ENCODE measurements around the gene PCSK4.
"Not testable (repeated sequence)": the region's sequence is repeated elsewhere in the genome, so short reads cannot be mapped to it uniquely, and the experiment has no call there.

Gene PCSK4

DNA sequence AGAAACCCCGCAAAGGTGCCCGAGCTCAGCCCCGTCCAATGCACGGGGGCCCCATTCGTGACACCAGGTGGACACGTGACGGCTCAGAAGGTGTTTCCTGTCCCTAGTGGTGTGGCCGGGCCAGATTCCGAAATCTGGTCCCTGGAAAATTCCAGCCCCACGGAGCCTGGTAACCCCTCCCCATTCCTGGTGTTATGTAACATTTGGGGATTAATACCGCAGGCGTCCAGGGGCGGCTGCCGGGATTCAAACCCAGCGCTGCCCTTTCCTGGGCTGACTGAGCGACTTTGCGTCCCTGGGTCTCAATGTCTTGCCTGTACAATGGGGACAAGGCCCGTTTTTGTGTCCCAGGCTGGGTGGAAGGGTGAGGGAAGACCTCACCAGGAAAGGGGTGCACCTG lies 32.7 kb upstream of the PCSK4 start:
- FAIRE-seq (no peak), DNase-seq (ENCODE audit: extremely low spot score, insufficient read length, low read depth) (no peak)

DNA sequence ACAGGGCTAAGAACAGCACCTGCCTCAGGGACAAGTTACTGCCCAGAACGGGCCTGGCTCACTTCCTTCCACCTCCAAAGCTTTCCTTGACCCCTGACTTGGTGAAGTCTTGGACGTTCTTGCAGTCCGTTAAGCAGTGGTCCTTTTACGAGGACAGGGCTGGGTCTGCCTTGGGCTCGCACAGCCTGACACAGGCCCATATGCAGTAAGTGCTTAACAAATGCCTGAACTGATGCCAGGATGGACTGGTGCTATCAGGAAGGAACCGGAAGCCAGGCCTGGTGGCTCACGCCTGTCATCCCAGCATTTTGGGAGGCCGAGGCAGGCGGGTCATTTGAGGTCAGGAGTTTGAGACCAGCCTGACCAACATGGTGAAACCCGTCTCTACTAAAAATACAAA lies 31.9 kb upstream of the PCSK4 start:
- no peak for DNase-seq (ENCODE audit: extremely low spot score, insufficient read length, low read depth)
- FAIRE-seq, result no peak

DNA sequence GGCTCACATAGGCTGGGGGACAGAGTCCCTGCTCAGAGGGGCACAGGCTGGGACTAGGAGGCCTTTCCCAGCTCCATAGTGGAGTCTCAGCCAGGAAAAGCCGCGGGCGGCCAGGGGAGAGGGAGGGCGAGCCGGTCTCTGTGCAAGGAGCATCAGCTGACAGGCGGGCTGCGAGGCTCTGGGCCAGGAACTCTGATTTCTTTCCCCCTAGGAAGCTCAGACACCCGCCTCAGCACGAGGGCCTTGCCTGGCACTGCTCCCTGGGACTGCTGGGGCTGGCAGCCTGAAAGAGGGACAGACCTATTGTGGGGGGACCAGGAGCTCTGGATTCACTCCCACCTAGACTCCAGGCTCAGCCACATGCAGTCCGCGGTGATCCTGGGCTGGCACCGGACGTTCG lies 31.5 kb upstream of the PCSK4 start:
- DNase-seq (ENCODE audit: extremely low spot score, insufficient read length, low read depth) (no peak), FAIRE-seq (no peak)

DNA sequence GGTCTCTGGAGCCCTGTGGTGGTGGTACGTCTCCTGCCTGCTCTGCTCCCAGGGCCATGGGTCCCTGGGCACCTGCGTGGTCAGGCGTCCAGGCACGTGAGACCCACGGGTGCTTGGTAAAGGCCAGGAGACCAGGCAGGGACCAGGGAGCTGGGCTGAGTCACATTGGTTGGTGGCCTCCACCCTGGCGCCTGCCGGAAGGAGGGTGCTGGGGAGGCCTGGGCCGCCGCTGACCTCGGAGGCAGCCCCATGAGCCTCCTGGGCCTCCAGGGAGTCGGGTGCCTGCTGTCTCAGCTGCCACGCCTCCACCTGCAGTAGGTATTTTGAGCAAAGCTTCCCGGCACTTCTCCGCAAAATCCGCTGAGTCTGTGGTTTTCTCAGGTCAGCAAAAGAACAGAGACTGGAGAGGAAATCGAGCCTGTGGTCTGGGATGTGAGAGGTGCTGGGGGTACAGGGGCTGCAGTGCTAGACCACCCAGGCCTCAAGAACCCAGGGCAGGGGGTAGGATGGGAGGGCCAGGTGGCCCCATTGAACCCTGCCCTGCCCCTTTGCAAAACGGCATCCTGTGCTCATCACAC lies 30.1 kb upstream of the PCSK4 start:
- DNase-seq (ENCODE audit: extremely low spot score, insufficient read length, low read depth), result no peak
- no peak for FAIRE-seq

DNA sequence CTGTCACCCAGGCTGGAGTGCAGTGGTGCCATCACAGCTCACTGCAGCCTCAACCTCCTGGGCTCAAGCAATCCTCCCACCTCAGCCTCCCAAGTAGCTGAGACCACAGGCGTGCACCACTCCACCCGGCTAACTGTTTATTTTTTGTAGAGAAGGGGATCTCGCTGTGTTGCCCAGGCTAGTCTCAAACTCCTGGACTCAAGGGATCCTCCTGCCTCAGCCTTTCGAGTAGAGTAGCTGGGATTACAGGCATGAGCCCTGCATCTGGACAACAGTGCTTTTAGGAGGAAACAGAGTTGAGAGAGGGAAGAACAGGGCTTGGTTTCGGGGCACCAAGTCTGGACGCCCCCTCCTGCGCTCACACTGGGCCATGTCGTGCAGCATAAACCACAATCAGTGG lies 29.7 kb upstream of the PCSK4 start:
- FAIRE-seq; DNase-seq (ENCODE audit: extremely low spot score, insufficient read length, low read depth): not testable (repeated sequence)

DNA sequence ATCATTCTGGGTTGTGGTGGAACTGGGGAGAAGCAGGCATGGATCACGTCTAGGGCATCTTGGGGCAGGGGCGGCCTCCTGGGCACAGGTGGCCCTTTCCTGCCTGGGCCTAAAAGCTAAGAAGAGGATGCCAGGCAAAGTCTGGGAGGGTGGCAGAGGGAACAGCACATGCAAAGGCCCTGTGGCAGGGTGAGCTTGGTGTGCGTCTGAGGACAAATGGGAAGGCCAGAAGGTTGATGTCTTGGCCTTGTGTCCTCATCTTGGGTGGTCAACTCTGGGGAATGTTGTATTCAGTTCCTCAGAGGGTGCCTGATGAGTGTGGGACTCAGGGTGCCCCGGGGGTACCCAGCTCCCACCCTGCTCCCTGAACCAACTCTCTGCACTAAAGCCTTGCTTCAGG lies 28.3 kb upstream of the PCSK4 start:
- FAIRE-seq, result no peak
- DNase-seq (ENCODE audit: extremely low spot score, insufficient read length, low read depth), result no peak

DNA sequence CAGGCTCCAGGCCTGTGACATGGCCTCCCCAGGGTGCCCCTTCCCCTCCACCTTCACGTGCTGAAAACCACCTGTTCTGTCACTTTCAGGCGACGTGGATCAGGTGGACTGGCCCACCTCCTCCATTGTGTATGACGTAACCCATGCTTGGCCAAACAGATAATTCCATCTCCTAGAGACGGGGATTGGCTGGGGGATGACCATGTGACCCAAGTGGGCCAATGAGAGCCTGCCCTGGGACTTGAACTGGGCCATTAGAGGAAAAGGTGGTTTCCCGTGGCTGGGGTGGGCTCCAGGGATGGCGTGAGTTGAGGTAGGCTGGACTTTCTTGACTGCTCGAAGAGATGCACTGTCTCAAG lies 26.2 kb upstream of the PCSK4 start:
- no peak for FAIRE-seq
- no peak for DNase-seq (ENCODE audit: extremely low spot score, insufficient read length, low read depth)

DNA sequence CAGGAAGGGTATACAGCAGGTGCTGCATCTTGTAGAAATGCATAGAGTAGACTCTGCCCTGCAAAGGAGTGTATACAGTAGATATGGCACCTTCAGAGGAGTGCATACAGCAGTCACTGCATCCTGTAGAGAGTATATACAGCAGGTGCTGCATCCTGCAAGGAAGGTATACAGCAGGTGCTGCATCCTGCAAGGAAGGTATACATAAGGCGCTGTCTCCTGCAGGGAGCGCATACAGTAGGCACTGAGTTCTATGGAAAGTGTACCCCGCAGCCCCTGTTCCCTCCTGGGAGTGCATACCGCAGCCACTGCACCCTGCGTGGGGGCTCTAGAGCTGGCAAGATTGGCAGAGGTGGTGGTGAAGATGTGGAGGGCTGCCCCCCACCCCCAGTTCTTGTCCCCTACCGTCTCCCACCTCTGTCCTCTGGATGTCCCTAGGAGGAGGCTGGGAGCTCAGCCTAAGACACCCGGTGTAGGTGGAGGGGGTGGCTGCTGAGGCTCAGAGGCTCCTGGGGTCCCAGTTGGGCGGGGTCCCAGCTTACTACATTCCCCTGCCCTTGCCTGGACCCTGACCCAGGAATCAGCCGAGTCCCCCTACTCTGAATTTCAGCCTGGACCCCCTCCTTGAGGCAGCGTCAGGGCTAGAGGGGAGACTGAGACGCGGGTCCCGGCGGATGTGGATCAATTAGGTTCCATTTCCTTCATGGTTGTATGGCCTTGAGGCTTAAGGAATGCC lies 25.0 kb upstream of the PCSK4 start:
- FAIRE-seq (no peak), DNase-seq (ENCODE audit: extremely low spot score, insufficient read length, low read depth) (no peak)

DNA sequence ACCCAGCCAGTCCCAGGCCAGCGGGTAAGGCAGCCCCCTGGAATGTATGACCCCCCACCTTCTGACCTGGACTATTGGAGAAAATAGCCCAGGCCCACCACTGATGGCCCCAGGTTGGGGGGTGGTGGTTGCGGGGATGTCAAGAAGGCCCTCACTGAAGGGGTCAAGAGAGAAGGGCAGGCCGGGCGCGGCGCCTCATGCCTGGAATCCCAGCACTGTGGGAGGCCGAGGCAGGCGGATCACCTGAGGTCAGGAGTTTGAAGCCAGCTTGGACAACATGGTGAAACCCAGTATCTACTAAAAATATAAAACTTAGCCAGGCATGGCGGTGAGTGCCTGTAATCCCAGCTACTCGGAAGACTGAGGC lies 24.1 kb upstream of the PCSK4 start:
- DNase-seq (ENCODE audit: extremely low spot score, insufficient read length, low read depth) (no peak), FAIRE-seq (no peak)

DNA sequence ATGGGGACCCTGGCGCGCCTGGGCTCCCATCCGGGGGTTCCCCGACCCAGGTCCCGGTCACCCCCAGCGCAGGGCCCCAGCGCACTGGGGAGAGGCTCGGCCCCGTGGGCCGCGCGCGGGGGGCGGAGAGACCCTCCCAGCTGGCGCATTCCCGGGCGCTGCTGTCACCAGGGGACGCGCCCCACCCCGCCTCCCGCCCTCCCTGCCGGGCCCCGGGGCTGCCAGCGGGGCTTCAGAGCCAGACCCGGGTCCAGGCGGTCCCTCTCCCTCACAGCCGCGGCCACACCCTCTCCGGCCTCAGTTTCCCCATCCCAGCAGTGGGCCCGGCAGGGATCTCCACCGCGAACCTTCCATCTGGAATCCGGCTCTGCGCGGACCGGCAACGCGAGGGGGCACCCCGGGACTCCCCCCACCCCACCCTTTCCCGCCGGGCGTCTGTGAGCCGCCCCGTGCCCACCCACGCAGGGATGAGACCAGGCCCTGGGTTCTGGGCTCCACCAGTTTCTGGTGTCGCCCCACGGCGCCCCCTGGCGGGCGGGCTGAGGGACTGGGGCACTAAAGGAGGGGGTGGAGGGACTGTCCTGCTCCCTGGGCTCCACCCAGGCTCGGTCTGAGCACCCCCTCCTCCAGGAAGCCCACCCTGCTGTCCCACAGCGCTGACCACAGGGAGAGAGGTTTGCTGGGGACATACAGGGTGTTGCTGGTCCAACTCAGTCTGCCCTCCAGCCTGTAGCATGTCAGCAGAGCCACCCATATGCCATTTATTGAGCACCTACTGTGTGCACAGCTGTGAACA lies 23.5 kb upstream of the PCSK4 start:
- no peak for DNase-seq (ENCODE audit: extremely low spot score, insufficient read length, low read depth)
- no peak for FAIRE-seq

DNA sequence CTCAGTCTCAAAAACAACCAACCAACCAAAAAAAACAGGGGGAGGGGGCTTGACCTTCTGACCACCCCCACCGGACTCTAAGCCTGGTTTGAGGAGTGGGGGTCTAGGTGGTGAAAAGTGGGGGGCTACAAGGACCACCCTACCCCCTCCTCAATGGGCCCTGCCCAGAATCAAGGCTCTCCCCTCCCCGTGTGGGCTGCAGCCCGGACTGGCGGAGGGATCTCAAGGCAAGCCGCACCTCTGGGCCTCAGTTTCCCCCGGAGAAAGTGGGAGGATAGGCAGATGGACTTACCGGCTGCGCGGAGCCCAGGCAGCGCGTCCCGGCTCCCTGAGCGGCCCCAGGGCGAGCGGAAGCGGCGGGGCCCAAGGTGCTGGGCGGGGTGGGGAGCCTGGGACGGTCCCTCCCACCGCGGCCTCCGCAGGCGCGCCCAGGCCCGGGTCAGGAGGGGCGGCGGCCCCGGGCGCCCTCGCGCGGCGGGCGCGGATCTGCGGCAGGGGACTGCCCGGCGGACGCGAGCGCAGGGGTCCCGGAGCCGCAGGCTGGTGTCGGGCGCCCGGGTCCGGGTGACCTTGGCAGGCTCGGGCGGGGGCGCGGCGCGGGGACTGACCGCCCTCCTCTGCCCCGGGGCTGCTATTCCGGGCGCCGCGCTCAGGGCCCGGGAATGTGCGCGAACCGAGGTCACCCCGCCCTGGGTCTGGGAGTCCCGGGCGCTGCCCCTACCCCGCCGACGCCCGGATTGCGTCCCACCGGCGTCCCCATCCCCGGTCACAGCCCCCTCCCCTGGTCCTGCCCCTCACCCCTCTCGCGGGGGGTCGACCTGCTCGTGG lies 22.7 kb upstream of the PCSK4 start, which contains the start of gene ADAMTSL5:
ADAMTSL5 (minus strand) TSS at position 349 of the 828 bp plus-strand sequence. CDS start 2,076 bp downstream, outside the sequence.
- DNase-seq (ENCODE audit: extremely low spot score, insufficient read length, low read depth), result peak; percentile 64
- peak; percentile 48 for FAIRE-seq

DNA sequence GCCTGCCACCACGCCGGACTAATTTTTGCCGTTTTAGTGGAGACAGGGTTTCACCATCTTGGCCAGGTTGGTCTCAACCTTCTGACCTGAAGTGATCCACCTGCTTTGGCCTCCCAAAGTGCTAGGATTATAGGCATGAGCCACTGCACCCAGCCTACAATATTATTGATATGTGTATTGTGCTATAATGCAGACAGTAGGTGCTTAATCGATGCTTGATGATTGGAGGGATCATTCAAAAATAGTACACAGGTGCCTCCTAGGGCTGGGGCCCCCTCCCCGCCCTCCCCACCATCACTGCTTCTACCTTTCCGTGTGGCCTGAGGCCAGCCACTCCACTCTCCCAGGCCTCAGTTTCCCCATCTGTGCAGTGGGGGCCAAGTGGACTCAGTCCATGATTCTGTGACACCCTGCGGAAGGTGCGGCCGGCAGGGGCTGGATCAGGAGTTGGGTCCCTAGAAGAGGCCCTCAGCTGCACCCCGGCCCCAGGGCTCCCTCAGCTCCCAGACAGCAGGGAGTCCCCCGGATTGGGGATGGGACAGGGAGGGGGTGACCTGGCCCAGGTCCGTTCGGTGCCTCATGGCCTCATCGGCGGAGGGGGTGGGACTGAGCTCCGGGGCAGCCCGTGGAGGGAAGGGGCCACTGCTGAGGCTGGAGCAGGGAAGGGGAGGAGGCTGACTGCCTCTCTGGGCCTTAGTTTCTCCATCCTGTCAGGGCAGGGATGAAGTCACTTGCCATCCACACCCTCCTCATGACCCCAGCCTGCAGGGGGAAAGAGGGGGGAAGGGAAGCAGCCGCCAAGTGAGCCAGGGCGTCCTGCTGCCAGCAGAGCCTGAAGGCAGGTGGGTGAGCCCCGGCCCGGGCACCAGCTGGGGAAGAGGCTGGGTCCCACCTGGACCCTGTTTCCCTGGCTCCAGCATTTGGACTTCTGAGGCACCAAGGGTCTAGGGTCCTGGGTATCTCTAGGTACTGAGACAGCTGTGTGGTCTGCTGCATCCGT lies 21.5 kb upstream of the PCSK4 start:
- FAIRE-seq (no peak), DNase-seq (ENCODE audit: extremely low spot score, insufficient read length, low read depth) (no peak)

DNA sequence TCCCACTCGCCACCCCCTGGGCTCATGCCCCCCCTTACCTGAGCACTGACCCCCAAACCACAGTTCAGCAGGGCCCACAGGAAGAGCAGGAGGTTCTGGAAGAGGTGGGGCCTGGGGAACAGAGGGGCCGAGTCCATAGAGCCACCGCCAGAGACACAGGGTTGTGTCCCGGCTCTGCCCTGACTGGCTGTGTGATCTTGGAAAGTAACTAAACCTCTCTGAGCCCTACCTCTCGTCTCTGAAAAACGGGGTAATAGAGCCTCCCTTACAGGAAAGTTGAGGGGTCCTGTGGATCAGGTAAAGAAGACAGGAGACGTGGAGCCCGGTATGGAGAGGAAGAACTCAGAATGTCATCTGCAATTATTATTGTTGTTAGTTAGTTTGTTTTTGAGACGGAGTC lies 20.7 kb upstream of the PCSK4 start:
- FAIRE-seq (no peak), DNase-seq (ENCODE audit: extremely low spot score, insufficient read length, low read depth) (no peak)

DNA sequence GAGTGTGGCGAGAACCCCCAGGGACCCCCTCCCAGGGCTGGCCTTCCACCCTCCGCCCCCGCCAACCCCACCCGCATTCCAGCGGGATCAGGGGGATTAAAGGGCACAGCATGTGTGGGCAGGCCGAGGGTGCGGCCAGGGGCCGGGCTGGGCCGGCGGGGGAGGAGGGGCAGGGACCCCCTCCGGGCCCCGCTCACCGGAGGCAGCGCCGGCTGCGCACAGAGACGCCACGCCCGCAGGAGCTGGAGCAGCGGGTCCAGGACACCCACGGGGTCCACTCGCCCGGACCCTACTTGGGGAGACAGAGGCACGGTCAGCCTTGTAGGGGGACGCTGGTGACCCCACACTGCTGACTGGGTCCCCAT lies 20.3 kb upstream of the PCSK4 start:
- DNase-seq (ENCODE audit: extremely low spot score, insufficient read length, low read depth) (no peak), FAIRE-seq (no peak)

DNA sequence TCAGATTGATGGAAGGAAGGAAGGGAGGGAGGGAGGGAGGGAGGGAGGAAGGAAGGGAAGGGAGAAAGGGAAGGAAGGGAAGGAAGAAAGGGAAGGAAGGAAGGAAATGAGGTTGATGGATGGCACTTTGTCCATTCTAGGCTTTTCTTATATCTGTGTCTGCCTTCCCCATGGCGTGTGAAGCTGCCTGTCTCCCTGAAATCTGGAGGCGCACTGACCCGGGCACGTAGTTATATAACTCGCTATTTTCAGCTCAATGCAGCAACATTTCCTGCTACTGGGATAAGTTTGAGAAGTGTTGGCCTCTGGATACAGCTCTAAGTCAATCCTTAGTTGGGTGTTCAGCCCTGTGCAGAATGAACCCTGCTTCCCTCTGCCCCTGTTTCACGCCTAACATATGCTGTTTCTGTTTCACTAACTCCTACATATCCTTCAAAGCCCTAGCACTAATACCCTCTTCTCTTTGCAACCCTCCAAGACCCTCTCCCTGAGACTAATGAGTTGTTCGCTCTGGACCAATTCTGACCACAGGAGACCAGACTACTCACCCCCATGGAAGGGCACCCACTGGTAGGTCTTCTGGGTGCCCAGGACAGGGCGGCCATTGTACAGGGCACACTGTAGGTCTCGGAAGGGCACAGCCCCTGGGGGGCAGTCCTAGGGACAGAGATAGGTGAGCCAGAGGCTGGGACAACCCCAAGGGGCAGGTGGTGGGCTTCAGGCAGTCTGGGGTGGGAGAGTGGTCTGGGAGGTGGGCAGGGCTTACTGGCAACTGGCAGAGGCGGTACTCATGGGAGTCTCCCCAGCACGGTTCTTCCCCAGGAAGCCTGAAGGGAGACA lies 19.7 kb upstream of the PCSK4 start:
- no peak for DNase-seq (ENCODE audit: extremely low spot score, insufficient read length, low read depth)
- FAIRE-seq, result no peak

DNA sequence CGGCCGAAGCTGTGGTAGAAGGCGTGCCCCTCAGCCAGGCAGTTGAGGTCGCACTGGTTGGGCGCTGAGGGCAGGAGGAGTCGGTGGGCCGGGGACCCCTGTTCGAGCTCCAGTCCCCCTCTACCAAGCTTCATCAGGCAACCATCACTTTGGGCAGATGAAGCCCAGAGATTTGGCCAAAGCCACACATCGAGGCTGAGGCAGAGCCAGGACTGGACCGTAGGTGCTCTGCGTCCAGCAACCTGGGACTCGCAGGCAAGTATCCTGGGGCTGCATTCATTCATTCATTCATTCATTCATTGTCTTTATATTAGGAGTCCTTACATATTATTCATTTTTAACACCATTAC lies 18.3 kb upstream of the PCSK4 start:
- FAIRE-seq (no peak), DNase-seq (ENCODE audit: extremely low spot score, insufficient read length, low read depth) (no peak)

DNA sequence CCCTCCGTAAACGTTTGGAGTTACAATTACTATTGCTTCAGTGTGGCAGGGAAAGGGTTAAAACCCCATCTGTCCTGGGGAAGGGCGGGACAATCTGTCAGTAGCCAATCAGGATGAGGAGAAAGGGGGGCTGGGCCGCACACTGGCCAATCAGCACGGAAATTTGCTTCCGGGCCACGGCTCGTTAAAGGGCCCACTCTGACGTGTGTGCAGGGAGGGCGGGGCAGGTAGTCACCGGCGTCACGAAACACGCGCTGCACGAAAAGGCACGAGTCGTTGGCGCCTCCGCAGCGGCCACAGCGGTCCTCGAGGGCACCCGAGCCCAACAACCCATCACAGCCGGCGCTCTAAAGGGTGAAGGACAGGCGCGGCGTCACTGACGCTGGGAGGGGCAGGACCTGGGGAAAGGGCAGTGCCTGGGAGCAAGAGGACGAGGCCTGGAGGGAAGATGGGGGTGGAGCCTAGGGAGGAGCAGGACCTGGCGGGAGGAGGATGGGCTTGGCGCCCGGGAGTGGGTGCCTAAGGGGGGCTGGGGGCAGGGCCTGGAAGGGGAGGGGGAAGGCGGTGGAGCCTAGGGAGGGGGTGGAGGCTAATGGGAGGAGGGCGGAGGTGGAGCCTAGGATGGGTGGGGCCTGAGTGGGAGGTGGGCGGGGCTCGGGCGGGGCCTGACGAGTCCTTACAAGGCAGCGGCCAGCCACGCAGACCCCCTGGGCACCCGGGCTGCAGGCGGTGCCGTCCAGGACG lies 17.8 kb upstream of the PCSK4 start:
- FAIRE-seq (peak; percentile 82), DNase-seq (ENCODE audit: extremely low spot score, insufficient read length, low read depth) (peak; percentile 79)

DNA sequence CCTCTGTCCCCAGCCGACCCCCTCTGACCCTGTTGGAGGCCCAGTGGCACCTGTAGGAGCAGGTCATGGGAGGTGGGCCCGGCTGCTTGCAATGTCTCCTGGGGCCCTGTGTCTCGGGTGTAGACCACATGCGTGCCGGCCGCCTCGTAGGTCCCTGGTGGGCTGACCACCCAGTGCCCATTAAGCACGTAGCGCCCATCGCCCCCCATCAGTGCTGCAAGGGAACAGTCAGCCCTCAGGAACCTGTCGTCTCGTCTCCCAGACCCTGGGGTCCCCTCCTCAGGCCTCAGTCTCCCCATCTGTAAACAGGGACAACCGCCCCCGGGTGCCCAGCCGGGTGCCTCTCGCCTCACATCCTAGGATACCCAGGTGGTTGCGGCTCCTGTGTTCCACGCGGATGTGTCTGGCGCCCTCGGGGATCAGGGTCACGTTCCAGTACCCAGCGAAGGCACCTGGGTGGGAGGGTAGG lies 17.1 kb upstream of the PCSK4 start:
- FAIRE-seq (no peak), DNase-seq (ENCODE audit: extremely low spot score, insufficient read length, low read depth) (no peak)

Measured in GM18507 (cell line).